ENCODE data around the gene SLIT3.

Gene SLIT3

DNA sequence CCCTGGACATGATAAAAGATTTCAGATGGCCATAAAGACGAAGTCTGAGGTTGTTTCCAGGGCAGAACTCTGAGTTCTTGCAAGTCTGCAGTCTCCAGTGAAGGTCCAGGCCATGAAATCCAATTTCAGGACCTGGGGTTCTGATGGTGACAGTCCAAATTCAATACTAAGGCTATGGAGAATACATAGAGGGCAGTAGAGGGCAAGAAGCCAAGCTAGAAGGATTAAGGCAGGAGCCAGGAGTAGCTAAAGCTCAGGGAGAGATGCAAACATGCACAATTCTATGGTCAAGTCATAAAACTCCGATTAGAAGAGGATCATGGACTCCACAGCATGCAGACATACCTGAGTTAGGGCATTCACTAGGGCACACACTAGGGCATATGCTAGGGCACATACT is 11.4 kb downstream of the SLIT3 start:
- FAIRE-seq, result no peak
- DNase-seq (ENCODE audit: insufficient read length, low spot score), result no peak
- TF ChIP-seq PAX5 (IDR thresholded peaks at IDR 0.05; ENCODE audit: insufficient read depth, low read length, severe bottlenecking) (no peak), POLR2A (IDR thresholded peaks at IDR 0.05; ENCODE audit: low read depth, low read length) (no peak), TAF1 (IDR thresholded peaks at IDR 0.05; ENCODE audit: low read depth, low read length) (no peak), POLR2AphosphoS5 (IDR thresholded peaks at IDR 0.05; ENCODE audit: low read depth, low read length) (no peak), SPI1 (IDR thresholded peaks at IDR 0.05; ENCODE audit: low read depth, low read length) (no peak), POU2F2 (IDR thresholded peaks at IDR 0.05; ENCODE audit: low read depth, low read length) (no peak)

DNA sequence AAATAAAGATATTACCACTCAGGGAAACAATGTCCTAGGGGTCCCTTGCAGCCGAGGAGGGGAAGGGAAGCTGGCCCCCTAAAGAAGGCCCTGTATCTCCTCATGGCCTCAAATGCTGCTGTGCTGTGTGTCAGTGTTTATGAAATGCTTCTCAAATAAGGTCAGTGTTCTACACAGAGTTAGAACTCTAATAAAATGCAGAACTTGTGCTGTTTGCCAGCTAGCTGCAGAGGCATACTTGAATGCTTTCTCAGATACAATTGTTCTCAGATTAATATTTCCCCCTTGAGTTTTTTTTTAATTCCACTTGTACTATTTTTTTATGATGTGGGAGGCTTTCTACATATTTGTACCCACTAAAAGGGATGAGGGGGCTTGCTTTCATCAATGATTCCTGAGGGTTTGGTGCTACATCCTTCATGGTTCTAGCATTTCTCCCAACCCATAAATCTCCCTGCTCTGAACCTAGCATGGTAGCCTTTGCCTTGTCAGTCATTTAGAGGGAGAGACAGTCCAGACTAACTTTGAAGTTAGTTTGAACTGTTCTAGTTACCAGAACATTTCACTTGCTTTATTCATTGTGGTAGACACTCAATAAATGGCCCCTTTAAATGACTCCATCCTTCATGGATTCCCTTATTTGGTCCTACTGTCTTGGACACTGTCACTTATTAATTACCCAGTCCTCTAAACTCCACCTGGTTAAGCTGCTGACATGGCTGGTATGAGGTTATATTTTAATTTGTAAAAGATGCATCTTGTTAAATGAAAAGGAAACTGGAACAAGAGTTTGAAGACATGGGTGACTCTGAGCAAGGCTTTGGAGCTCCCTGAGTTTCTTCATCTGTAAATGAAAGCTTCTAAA is 12.6 kb downstream of the SLIT3 start:
- FAIRE-seq, result no peak
- TF ChIP-seq SPI1 (IDR thresholded peaks at IDR 0.05; ENCODE audit: low read depth, low read length), result no peak
- DNase-seq (ENCODE audit: insufficient read length, low spot score), result no peak

DNA sequence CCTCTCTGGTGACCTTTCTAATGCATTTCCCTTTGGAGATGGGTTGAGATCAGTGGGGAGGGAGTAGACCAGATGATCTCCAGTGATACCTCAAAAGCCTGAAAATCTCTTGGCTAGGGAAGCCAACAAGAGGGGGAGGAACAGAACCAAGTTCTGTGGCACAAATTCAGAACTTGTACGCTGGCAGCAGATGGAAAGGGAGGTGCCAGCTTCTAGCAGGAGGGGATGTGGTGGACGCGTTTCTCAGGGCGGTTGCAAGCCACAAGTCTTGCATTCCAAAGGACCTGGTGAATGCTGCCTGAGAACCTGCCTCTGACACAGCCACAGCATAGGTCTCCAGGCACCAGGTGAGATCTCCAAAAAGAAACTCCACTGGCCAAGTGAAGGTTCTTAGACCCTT is 13.4 kb downstream of the SLIT3 start:
- TF ChIP-seq POLR2A (IDR thresholded peaks at IDR 0.05; ENCODE audit: low read depth, low read length) (no peak), POU2F2 (IDR thresholded peaks at IDR 0.05; ENCODE audit: low read depth, low read length) (no peak), TAF1 (IDR thresholded peaks at IDR 0.05; ENCODE audit: low read depth, low read length) (no peak), SPI1 (IDR thresholded peaks at IDR 0.05; ENCODE audit: low read depth, low read length) (no peak), POLR2AphosphoS5 (IDR thresholded peaks at IDR 0.05; ENCODE audit: low read depth, low read length) (no peak), PAX5 (IDR thresholded peaks at IDR 0.05; ENCODE audit: insufficient read depth, low read length, severe bottlenecking) (no peak)

DNA sequence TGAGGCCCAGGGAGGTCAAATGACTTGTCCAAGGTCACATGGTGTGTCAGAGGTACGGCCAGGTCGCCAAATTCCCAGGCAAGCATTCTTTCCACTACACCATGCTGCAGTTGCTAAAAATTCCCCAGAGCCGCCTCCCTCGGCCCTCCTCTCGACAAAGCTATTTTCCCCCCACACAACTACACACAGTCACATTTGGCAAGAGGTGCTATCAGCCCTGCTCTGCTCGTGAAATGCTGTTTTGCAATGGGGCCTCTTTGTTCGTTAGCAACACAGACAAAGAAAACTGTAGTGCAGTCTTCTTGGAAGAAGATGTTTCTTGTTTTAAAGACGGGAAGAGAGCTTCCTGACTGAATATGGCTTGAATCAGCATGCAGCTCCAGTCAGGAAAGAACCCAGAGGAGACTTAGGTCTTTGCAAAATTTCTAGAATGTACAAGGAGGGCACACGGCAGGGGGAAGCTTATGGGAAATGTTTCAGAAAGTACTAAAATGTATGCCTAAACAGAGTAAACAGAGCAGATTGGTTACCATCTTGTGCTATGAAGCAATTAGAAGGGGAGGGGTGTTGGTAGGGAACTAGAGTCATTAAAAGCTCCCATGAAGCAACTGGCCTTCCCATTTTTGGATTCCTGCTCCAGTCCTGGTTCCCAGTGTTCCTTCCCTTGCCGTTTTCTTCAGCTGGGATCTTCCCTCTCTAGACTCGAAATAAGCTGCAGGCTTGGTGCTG is 14.2 kb downstream of the SLIT3 start:
- TF ChIP-seq PAX5 (IDR thresholded peaks at IDR 0.05; ENCODE audit: insufficient read depth, low read length, severe bottlenecking) (no peak), TAF1 (IDR thresholded peaks at IDR 0.05; ENCODE audit: low read depth, low read length) (no peak), POLR2AphosphoS5 (IDR thresholded peaks at IDR 0.05; ENCODE audit: low read depth, low read length) (no peak), SPI1 (IDR thresholded peaks at IDR 0.05; ENCODE audit: low read depth, low read length) (no peak), POLR2A (IDR thresholded peaks at IDR 0.05; ENCODE audit: low read depth, low read length) (no peak), POU2F2 (IDR thresholded peaks at IDR 0.05; ENCODE audit: low read depth, low read length) (no peak)
- no peak for FAIRE-seq
- no peak for DNase-seq (ENCODE audit: insufficient read length, low spot score)

More for the DNA sequence above, 13.4 kb downstream of the SLIT3 start:
- no peak for FAIRE-seq
- DNase-seq (ENCODE audit: insufficient read length, low spot score), result no peak

DNA sequence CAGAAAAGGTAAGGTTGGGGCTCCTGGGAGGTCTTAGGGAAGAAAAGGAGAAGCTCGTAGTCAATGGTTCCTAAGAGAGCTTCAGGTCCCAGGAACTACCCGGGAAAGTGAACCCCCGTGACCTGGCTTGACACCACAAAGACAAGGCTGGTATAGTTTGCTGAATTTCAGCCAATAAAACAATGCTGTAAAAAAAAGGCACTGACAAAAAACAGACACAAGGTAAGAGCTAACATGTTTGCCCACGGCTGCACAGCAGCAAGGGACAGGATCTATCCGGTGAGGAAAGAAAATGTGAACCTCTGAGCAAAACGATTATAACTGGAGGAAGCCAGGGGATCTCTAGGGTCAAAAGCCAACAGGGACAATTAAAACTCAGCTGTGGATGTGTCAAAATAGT is 17.1 kb downstream of the SLIT3 start:
- no peak for FAIRE-seq

DNA sequence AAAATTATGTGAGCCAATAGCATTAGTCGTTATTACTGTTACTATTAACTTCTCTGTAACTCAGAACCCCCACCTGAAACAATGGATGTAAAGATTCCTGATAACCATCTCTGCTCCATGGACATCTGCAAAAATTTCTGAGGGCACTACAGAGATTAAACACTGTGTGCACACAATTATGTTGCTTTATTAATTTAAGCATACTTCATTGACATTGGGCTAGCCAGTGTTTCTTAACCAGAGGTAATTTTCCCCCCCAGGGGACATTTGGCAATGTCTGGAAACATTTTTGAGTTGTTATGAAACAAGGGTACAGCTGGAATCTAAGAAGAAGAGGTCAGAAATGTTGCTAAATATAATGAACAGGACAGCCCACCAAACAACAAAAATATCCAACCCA is 19.3 kb downstream of the SLIT3 start:
- TF ChIP-seq POLR2AphosphoS5 (IDR thresholded peaks at IDR 0.05; ENCODE audit: low read depth, low read length), result no peak
- no peak for TF ChIP-seq PAX5 (IDR thresholded peaks at IDR 0.05; ENCODE audit: insufficient read depth, low read length, severe bottlenecking)
- TF ChIP-seq POLR2A (IDR thresholded peaks at IDR 0.05; ENCODE audit: low read depth, low read length), result no peak
- no peak for TF ChIP-seq TAF1 (IDR thresholded peaks at IDR 0.05; ENCODE audit: low read depth, low read length)
- TF ChIP-seq POU2F2 (IDR thresholded peaks at IDR 0.05; ENCODE audit: low read depth, low read length), result no peak
- TF ChIP-seq SPI1 (IDR thresholded peaks at IDR 0.05; ENCODE audit: low read depth, low read length), result no peak
- no peak for DNase-seq (ENCODE audit: insufficient read length, low spot score)
- FAIRE-seq, result no peak

More for the DNA sequence above, 17.1 kb downstream of the SLIT3 start:
- TF ChIP-seq PAX5 (IDR thresholded peaks at IDR 0.05; ENCODE audit: insufficient read depth, low read length, severe bottlenecking) (no peak), POU2F2 (IDR thresholded peaks at IDR 0.05; ENCODE audit: low read depth, low read length) (no peak), POLR2A (IDR thresholded peaks at IDR 0.05; ENCODE audit: low read depth, low read length) (no peak), TAF1 (IDR thresholded peaks at IDR 0.05; ENCODE audit: low read depth, low read length) (no peak), SPI1 (IDR thresholded peaks at IDR 0.05; ENCODE audit: low read depth, low read length) (no peak)
- no peak for DNase-seq (ENCODE audit: insufficient read length, low spot score)

DNA sequence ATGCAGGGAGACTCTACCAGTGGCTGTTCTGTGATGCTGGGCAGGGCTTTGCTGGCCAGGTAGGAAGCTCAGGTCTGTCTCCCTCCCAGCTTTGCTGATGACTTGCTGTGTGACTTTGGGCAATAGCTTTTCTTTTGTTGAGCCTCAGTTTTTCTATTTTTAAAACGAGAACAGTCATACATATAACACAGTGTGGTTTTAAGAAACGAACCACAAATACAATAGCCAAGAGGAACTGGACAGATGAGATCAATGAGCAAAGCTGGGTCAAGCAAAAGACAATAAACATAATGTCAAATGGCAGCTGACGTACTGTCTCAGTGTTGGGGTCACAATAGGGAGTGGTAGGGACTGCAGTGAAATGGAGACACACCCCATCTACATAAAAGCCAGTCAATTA is 20.2 kb downstream of the SLIT3 start:
- TF ChIP-seq POLR2AphosphoS5 (IDR thresholded peaks at IDR 0.05; ENCODE audit: low read depth, low read length) (no peak), SPI1 (IDR thresholded peaks at IDR 0.05; ENCODE audit: low read depth, low read length) (peak; percentile 14; the same call in 1 of the 2 replicates)
- DNase-seq (ENCODE audit: insufficient read length, low spot score) (no peak), FAIRE-seq (no peak)

DNA sequence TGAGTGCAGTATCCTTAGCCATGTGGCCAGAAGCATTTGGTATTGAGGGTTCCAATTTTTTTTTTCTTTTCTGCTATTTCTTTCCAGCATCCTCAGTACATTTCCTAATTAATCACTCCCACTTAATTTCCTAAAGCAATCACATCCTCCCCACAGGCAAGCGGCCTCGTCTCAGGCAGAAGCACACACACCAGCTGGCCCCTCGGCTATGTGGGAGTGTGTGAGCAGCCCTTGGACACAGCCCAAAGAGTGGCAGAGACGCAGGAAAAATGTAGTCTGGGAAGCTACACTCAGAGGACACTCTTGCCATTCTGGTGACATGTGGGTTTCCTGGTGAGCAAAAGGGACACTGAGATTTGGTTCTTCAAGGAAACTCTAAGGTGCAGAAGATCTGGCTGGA is 20.7 kb downstream of the SLIT3 start:
- FAIRE-seq (no peak), DNase-seq (ENCODE audit: insufficient read length, low spot score) (no peak)

DNA sequence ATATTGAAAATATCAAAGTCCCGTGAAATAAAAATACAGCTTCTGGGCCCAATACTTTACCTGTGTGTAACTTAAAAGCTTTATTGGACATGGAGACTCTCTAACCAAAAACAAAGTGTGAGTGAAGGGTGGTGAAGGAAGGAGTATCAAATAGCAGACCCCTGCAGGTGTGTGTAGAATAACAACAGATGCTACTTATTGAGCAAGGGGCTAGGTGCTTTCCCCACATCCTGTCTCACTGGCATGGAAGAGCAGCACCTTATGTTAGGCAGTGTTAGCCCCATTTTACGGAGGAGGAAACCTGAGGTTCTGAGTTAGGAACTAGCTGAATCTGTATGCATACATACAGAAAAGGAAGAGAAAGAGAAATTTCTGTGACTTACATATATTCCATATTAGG is 21.8 kb downstream of the SLIT3 start:
- FAIRE-seq (no peak), DNase-seq (ENCODE audit: insufficient read length, low spot score) (no peak)
- no peak for TF ChIP-seq TAF1 (IDR thresholded peaks at IDR 0.05; ENCODE audit: low read depth, low read length)
- no peak for TF ChIP-seq PAX5 (IDR thresholded peaks at IDR 0.05; ENCODE audit: insufficient read depth, low read length, severe bottlenecking)
- TF ChIP-seq POLR2AphosphoS5 (IDR thresholded peaks at IDR 0.05; ENCODE audit: low read depth, low read length), result no peak
- TF ChIP-seq POU2F2 (IDR thresholded peaks at IDR 0.05; ENCODE audit: low read depth, low read length), result no peak
- no peak for TF ChIP-seq POLR2A (IDR thresholded peaks at IDR 0.05; ENCODE audit: low read depth, low read length)
- TF ChIP-seq SPI1 (IDR thresholded peaks at IDR 0.05; ENCODE audit: low read depth, low read length), result no peak

More for the DNA sequence above, 20.7 kb downstream of the SLIT3 start:
- no peak for TF ChIP-seq POLR2AphosphoS5 (IDR thresholded peaks at IDR 0.05; ENCODE audit: low read depth, low read length)
- TF ChIP-seq POLR2A (IDR thresholded peaks at IDR 0.05; ENCODE audit: low read depth, low read length), result no peak
- no peak for TF ChIP-seq TAF1 (IDR thresholded peaks at IDR 0.05; ENCODE audit: low read depth, low read length)
- TF ChIP-seq POU2F2 (IDR thresholded peaks at IDR 0.05; ENCODE audit: low read depth, low read length), result no peak
- no peak for TF ChIP-seq PAX5 (IDR thresholded peaks at IDR 0.05; ENCODE audit: insufficient read depth, low read length, severe bottlenecking)
- TF ChIP-seq SPI1 (IDR thresholded peaks at IDR 0.05; ENCODE audit: low read depth, low read length), result no peak

Measured in GM12891 (cell line).